Pancreas (tissue), 10 donors: Measurements from ENCODE around the gene PTGER4. TPM values are rescaled to one million over a fixed set of nuclear protein-coding genes. Genes with fewer than 3 reads are reported as not detected.

ENCODE experiments used
- ATAC-seq, 4 donors: fragments of 200-7000 bp; cut with Tn5 transposase; one replicate each; pipeline versions ENCODE4 v1.8.0 to v1.9.1; 2020; ENCODE audit warnings: mild to moderate bottlenecking in 4 of 4, moderate library complexity in 4 of 4
- DNase-seq, 6 donors: peaks; one replicate each; pipeline ENCODE4 v3.0.0-alpha.2; 2020
- FAIRE-seq: peaks from 2 replicates; lab custom pipeline; 2012; peaks lifted over from hg19 to GRCh38; lab: Jason Lieb, UNC
- H3K27ac ChIP-seq, 4 donors: fragments of 200-600 bp; sonication (generic); 1 replicate in 3 of 4; 2 replicates in 1 of 4; pipeline versions ENCODE4 v1.5.0 to v1.8.0; 2020
- H3K27me3 ChIP-seq, 4 donors: fragments of 200-600 bp; one replicate each; pipeline ENCODE4 v1.8.0; 2021
- H3K36me3 ChIP-seq, 3 donors: fragments of 200-600 bp; sonication (generic) in 1 of 3; one replicate each; pipeline versions ENCODE4 v1.5.0 to v1.8.0; 2020 to 2021
- H3K4me1 ChIP-seq, 3 donors: fragments of 200-600 bp; one replicate each; pipeline ENCODE4 v1.8.0; 2021
- H3K4me3 ChIP-seq, 4 donors: fragments of 200-600 bp; sonication (generic) in 2 of 4; one replicate each; pipeline versions ENCODE4 v1.5.0 to v1.8.0; 2020 to 2021
- H3K9me3 ChIP-seq, 4 donors: fragments of 200-600 bp; one replicate each; pipeline ENCODE4 v1.8.0; 2021
- CTCF ChIP-seq, 4 donors: fragments of 200-600 bp; sonication (generic) in 3 of 4; IDR thresholded peaks; one replicate each; pipeline versions ENCODE4 v1.5.0 to v1.8.0; 2021; ENCODE audit warnings: antibody characterized with exemption in 4 of 4
- intact Hi-C, 3 donors: fragments of 100-400 bp; cut with DNase I; formaldehyde crosslinking; loops; one replicate each; pipeline versions ENCODE4 v1.11.1 to v1.14.2; 2022
- polyA plus RNA-seq, 2 donors: library from polyadenylated mRNA; stranded (reverse); fragments of 200-250 nt; gene quantifications; one replicate each; pipeline ENCODE4 v1.2.3, GENCODE V29; 2013
- total RNA-seq, 6 donors: library from RNA; stranded (reverse); fragmentation: NEBNext Ultra II Directional in 4 of 6; extraction: Animal tissue kit (Norgen Biotek cat#: 25700) in 4 of 6; gene quantifications; one replicate each; pipeline versions ENCODE4 v1.2.1 to v1.2.4, GENCODE V29; 2021 to 2023
- donor health status: healthy with polysubstance abuse.
- donor health status: DM: no; HTN: no; CAD: no; lungs with moderate emphysema.
- donor health status: DM: no; HTN: no; CAD: no.
- donor health status: control.
- donor health status: control.
- donor health status: Bipolar disorder and iron deficiency.
- donor health status: DM: yes; HTN: yes; CAD: no.
- donor health status: DM: no; HTN: no; CAD: no.
- donor health status: DM: no; HTN: no; CAD: no.
- donor health status: DM: yes; HTN: yes; CAD: no.

Gene PTGER4
- total and polyA plus RNA-seq, 8 donors = 4.7 to 38.0 (median 10.8) TPM

- ATAC-seq (no peak), DNase-seq (no peak), FAIRE-seq (peak; percentile 85)
- Histone ChIP-seq H3K4me1 (peaks cover 23 to 28% (median 27%) of the 10 kb centered on the region in 3 donors), H3K4me3 (no peak overlapping the region), H3K27me3 (no peaks in the 10 kb centered on the region), H3K9me3 (no peaks in the 10 kb centered on the region), H3K27ac (no peak overlapping the region), H3K36me3 (peaks cover 0 to 13% (median 0%) of the 10 kb centered on the region in 3 donors)
- TF ChIP-seq CTCF (IDR thresholded peaks at IDR 0.05) = no peak
- intact Hi-C loops = no loop called here
Measured at GRCh38 chr5:40738502-40738901, 58.8 kb downstream of the PTGER4 start.

Other genes with a start within 250 kb of the PTGER4 start
- 1 to 10 TPM; 4.3 to 8.7 (median 6.0) TPM for gene TTC33, start 76.0 kb downstream of the PTGER4 start, total RNA-seq
- gene TTC33, start 76.0 kb downstream of the PTGER4 start, polyA plus RNA-seq = 1 to 10 TPM; 3.0 to 5.9 TPM
- 10 to 100 TPM; 23.7 to 42.9 (median 31.6) TPM for gene PRKAA1, start 118.5 kb downstream of the PTGER4 start, total RNA-seq
- gene PRKAA1, start 118.5 kb downstream of the PTGER4 start, polyA plus RNA-seq = 10 to 100 TPM; 17.5 to 30.9 TPM
- gene RPL37, start 155.3 kb downstream of the PTGER4 start, total RNA-seq = 100 to 1,000 TPM; 544 to 898 (median 729) TPM
- gene RPL37, start 155.3 kb downstream of the PTGER4 start, polyA plus RNA-seq = 1,000 to 10,000 TPM; 1,071 to 1,157 TPM
- 1 to 10 TPM; 1.7 to 8.0 (median 3.1) TPM for gene CARD6, start 161.5 kb downstream of the PTGER4 start, total RNA-seq
- 1 to 10 TPM; 1.9 to 2.5 TPM for gene CARD6, start 161.5 kb downstream of the PTGER4 start, polyA plus RNA-seq
- gene C7, start 229.6 kb downstream of the PTGER4 start, total RNA-seq = 100 to 1,000 TPM in 2 of 6 donors, 10 to 100 TPM in 4; 35.6 to 215 (median 72.4) TPM
- gene C7, start 229.6 kb downstream of the PTGER4 start, polyA plus RNA-seq = 10 to 100 TPM; 29.8 to 36.0 TPM